ENCODE measurements around the gene ARL6IP4.
A peak's percentile ranks its signal among the peaks of the same experiment; 100 is the strongest.

- TF ChIP-seq, protein P1, sequence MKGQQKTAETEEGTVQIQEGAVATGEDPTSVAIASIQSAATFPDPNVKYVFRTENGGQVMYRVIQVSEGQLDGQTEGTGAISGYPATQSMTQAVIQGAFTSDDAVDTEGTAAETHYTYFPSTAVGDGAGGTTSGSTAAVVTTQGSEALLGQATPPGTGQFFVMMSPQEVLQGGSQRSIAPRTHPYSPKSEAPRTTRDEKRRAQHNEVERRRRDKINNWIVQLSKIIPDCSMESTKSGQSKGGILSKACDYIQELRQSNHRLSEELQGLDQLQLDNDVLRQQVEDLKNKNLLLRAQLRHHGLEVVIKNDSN (IDR thresholded peaks at IDR 0.05), result peak; percentile 31; the same call in 1 of the 2 replicates
- TF ChIP-seq TAF1 (IDR thresholded peaks at IDR 0.05; ENCODE audit: low read depth), result peak; percentile 88
- TF ChIP-seq MAX (IDR thresholded peaks at IDR 0.05), result peak; percentile 89
- peak; percentile 56 for TF ChIP-seq NFIC (IDR thresholded peaks at IDR 0.05)
These were observed 5.3 kb upstream of the ARL6IP4 start, which contains the start of gene OGFOD2 for GRCh38 chr12:122974892-122975789.
